C4-2B (cell line): ENCODE data around the gene GMEB1.
"Not testable (repeated sequence)": the region's sequence is repeated elsewhere in the genome, so short reads cannot be mapped to it uniquely, and the experiment has no call there.

Experiments
- H3K27ac ChIP-seq: fragments of 450-650 bp; 2 replicates; pipeline ENCODE4 v1.5.1; 2017
- CTCF ChIP-seq: fragments of 450-650 bp; conservative IDR thresholded peaks from 2 replicates; pipeline ENCODE4 v1.5.1; 2017; ENCODE audit warnings: mild to moderate bottlenecking
- ZFX ChIP-seq: fragments of 450-650 bp; IDR thresholded peaks from 2 replicates; pipeline ENCODE4 v1.6.1; 2017

Gene GMEB1

GRCh38 chr1:28703629-28704028 is 35.0 kb downstream of the GMEB1 start:
- H3K27ac ChIP-seq: no peak overlapping the region
- TF ChIP-seq CTCF (no peak), ZFX (no peak)

GRCh38 chr1:28716336-28716735 is 47.8 kb downstream of the GMEB1 start:
- H3K27ac ChIP-seq: no peak overlapping the region
- TF ChIP-seq CTCF (no peak), ZFX (no peak)

GRCh38 chr1:28718166-28718565 is 49.6 kb downstream of the GMEB1 start:
- H3K27ac ChIP-seq: no peak overlapping the region
- no peak for TF ChIP-seq ZFX
- no peak for TF ChIP-seq CTCF

GRCh38 chr1:28718586-28719331 is 50.2 kb downstream of the GMEB1 start:
- no peak for TF ChIP-seq CTCF
- TF ChIP-seq ZFX: no peak
- H3K27ac ChIP-seq: no peak overlapping the region

GRCh38 chr1:28719332-28719619 is 50.7 kb downstream of the GMEB1 start:
- no peak overlapping the region for H3K27ac ChIP-seq
- no peak for TF ChIP-seq CTCF
- TF ChIP-seq ZFX: no peak

- H3K27ac ChIP-seq: no peak overlapping the region
- TF ChIP-seq ZFX (no peak), CTCF (no peak)
Observed at GRCh38 chr1:28720376-28720775, 51.8 kb downstream of the GMEB1 start.

GRCh38 chr1:28721927-28722326 is 53.3 kb downstream of the GMEB1 start:
- not testable (repeated sequence) for H3K27ac ChIP-seq

- H3K27ac ChIP-seq: not testable (repeated sequence)
Observed at GRCh38 chr1:28725365-28725764, 56.8 kb downstream of the GMEB1 start.
